H1 (cell line): ENCODE data around the gene EXOSC6. TPM values are rescaled to one million over a fixed set of nuclear protein-coding genes. Genes with fewer than 3 reads are reported as not detected.

Experiments used
- CTCF ChIA-PET: fragments of 300-600 bp; sonication (Branson Sonifier 250); formaldehyde crosslinking; loops from one replicate; lab custom pipeline; 2021; ENCODE audit not compliant: partially characterized antibody; lab: Charles Lee
- POLR2A ChIA-PET: fragments of 300-600 bp; sonication (Branson Sonifier 250); formaldehyde crosslinking; loops from one replicate; lab custom pipeline; 2021; ENCODE audit warnings: inconsistent platforms; ENCODE audit not compliant: partially characterized antibody; lab: Charles Lee
- DNase-seq, 2 experiments: peaks; one replicate each; pipeline versions ENCODE4 v3.0.0 to v3.0.0-alpha.2; 2010 to 2022; ENCODE audit warnings: low spot score in 2 of 2, low read depth in 1 of 2, mixed read lengths in 1 of 2
- FAIRE-seq: peaks from 2 replicates; lab custom pipeline; 2011; peaks lifted over from hg19 to GRCh38; lab: Jason Lieb, UNC
- H2AFZ ChIP-seq: 2 replicates; pipeline ENCODE4 v1.8.1; 2012; ENCODE audit warnings: low read length, inconsistent platforms
- H2AK5ac ChIP-seq: 2 replicates; pipeline ENCODE4 v1.6.1; 2013; ENCODE audit warnings: low read depth, low read length
- H2BK120ac ChIP-seq: replicated peaks from 2 replicates; pipeline ENCODE3; 2013; ENCODE audit warnings: low read depth, low read length, inconsistent platforms
- H2BK12ac ChIP-seq: 2 replicates; pipeline ENCODE4 v1.6.1; 2013; ENCODE audit warnings: low read depth, low read length
- H2BK15ac ChIP-seq: 2 replicates; pipeline ENCODE4 v1.6.1; 2013; ENCODE audit warnings: low read length
- H2BK20ac ChIP-seq: 2 replicates; pipeline ENCODE4 v1.6.1; 2013; ENCODE audit warnings: low read length
- H2BK5ac ChIP-seq: 2 replicates; pipeline ENCODE4 v1.6.1; 2013; ENCODE audit warnings: low read depth, low read length
- H3K14ac ChIP-seq: 2 replicates; pipeline ENCODE4 v1.6.1; 2013; ENCODE audit warnings: inconsistent platforms; ENCODE audit not compliant: insufficient read length
- H3K18ac ChIP-seq: 2 replicates; pipeline ENCODE4 v1.6.1; 2013; ENCODE audit warnings: low read length; ENCODE audit errors: extremely low read depth
- H3K23ac ChIP-seq: 2 replicates; pipeline ENCODE4 v1.6.1; 2013; ENCODE audit warnings: inconsistent platforms; ENCODE audit not compliant: insufficient read length
- H3K23me2 ChIP-seq: 2 replicates; pipeline ENCODE4 v1.6.1; 2013; ENCODE audit warnings: low read depth, low read length
- H3K27ac ChIP-seq: 2 replicates; pipeline ENCODE4 v1.6.1; 2011; ENCODE audit warnings: low read depth, low read length, inconsistent platforms
- H3K27me3 ChIP-seq, 4 experiments: replicated peaks in 1 of 4; 1 replicate in 1 of 4; 2 replicates in 3 of 4; pipeline versions ENCODE4 v1.6.1 to v1.8.1; 2011 to 2013; ENCODE audit warnings: low read length in 3 of 4, mild to moderate bottlenecking in 3 of 4, inconsistent platforms in 2 of 4, mixed read lengths in 2 of 4, moderate library complexity in 1 of 4; ENCODE audit not compliant: control insufficient read depth in 3 of 4, insufficient read depth in 3 of 4; ENCODE audit errors: extremely low read depth in 1 of 4
- H3K36me3 ChIP-seq, 4 experiments: 2 replicates each; pipeline versions ENCODE4 v1.6.1 to v1.8.1; 2011 to 2013; ENCODE audit warnings: mild to moderate bottlenecking in 4 of 4, low read length in 3 of 4, moderate library complexity in 2 of 4, control low read depth in 1 of 4, inconsistent platforms in 1 of 4; ENCODE audit not compliant: insufficient read depth in 4 of 4, control insufficient read depth in 2 of 4
- H3K4ac ChIP-seq: replicated peaks from 2 replicates; pipeline ENCODE3; 2013; ENCODE audit warnings: low read length, low read depth, mixed read lengths, inconsistent platforms; ENCODE audit not compliant: insufficient read length
- H3K4me1 ChIP-seq, 4 experiments: replicated peaks in 1 of 4; 1 replicate in 1 of 4; 2 replicates in 3 of 4; pipeline versions ENCODE4 v1.6.1 to v1.8.1; 2011 to 2013; ENCODE audit warnings: low read length in 3 of 4, inconsistent platforms in 2 of 4, mixed read lengths in 1 of 4; ENCODE audit not compliant: insufficient read depth in 4 of 4, control insufficient read depth in 3 of 4
- H3K4me2 ChIP-seq, 2 experiments: 2 replicates each; pipeline versions ENCODE4 v1.6.1 to v1.8.1; 2011 to 2013; ENCODE audit warnings: low read depth in 2 of 2, low read length in 2 of 2, control low read depth in 1 of 2, inconsistent platforms in 1 of 2, mild to moderate bottlenecking in 1 of 2; ENCODE audit not compliant: insufficient read depth in 1 of 2
- H3K4me3 ChIP-seq, 4 experiments: fragments of 200-600, 300-600 bp in 1 of 4; sonication (generic), shearing (Covaris generic), sonication (Bioruptor Twin) in 1 of 4; 2 replicates each; pipeline versions ENCODE4 v1.5.1 to v1.8.1; 2011 to 2016; ENCODE audit warnings: low read length in 4 of 4, low read depth in 3 of 4, control low read depth in 2 of 4, inconsistent platforms in 2 of 4, mild to moderate bottlenecking in 2 of 4, mixed read lengths in 1 of 4, moderate library complexity in 1 of 4; ENCODE audit not compliant: insufficient read depth in 2 of 4; ENCODE audit errors: extremely low read depth in 1 of 4
- H3K56ac ChIP-seq: replicated peaks from 2 replicates; pipeline ENCODE3; 2013; ENCODE audit warnings: low read depth, mild to moderate bottlenecking, mixed read lengths, low read length, inconsistent platforms; ENCODE audit not compliant: insufficient read length
- H3K79me1 ChIP-seq: 2 replicates; pipeline ENCODE4 v1.6.1; 2013; ENCODE audit warnings: low read depth, low read length, control low read depth
- H3K79me2 ChIP-seq, 2 experiments: 2 replicates each; pipeline versions ENCODE4 v1.6.1 to v1.8.1; 2012 to 2013; ENCODE audit warnings: low read length in 2 of 2, mild to moderate bottlenecking in 2 of 2, inconsistent platforms in 1 of 2; ENCODE audit not compliant: insufficient read depth in 2 of 2, control insufficient read depth in 1 of 2
- H3K9ac ChIP-seq, 4 experiments: replicated peaks in 1 of 4; 1 replicate in 1 of 4; 2 replicates in 3 of 4; pipeline versions ENCODE4 v1.6.1 to v1.8.1; 2011 to 2013; ENCODE audit warnings: low read depth in 3 of 4, low read length in 3 of 4, control low read depth in 2 of 4, mild to moderate bottlenecking in 2 of 4, moderate library complexity in 2 of 4, inconsistent platforms in 1 of 4; ENCODE audit errors: extremely low read depth in 1 of 4
- H3K9me3 ChIP-seq, 2 experiments: 2 replicates each; pipeline versions ENCODE4 v1.6.1 to v1.8.1; 2012 to 2013; ENCODE audit warnings: mild to moderate bottlenecking in 2 of 2, moderate library complexity in 2 of 2, control low read depth in 1 of 2, inconsistent platforms in 1 of 2, low read depth in 1 of 2, low read length in 1 of 2, mixed read lengths in 1 of 2; ENCODE audit not compliant: insufficient read depth in 2 of 2
- H4K20me1 ChIP-seq, 2 experiments: replicated peaks in 1 of 2; 2 replicates each; pipeline versions ENCODE3 to v1.8.1; 2011 to 2013; ENCODE audit warnings: inconsistent platforms in 2 of 2, low read length in 2 of 2, mild to moderate bottlenecking in 1 of 2; ENCODE audit not compliant: insufficient read depth in 2 of 2, control insufficient read depth in 1 of 2
- H4K5ac ChIP-seq: 2 replicates; pipeline ENCODE4 v1.6.1; 2013; ENCODE audit warnings: low read length, low read depth, mixed read lengths, inconsistent platforms; ENCODE audit not compliant: insufficient read length
- H4K8ac ChIP-seq: 2 replicates; pipeline ENCODE4 v1.8.0; 2013; ENCODE audit warnings: mild to moderate bottlenecking, moderate library complexity, low read length, inconsistent platforms; ENCODE audit not compliant: insufficient read depth; ENCODE audit errors: extremely low read depth
- H4K91ac ChIP-seq: replicated peaks from 2 replicates; pipeline ENCODE3; 2013; ENCODE audit warnings: low read length, mixed read lengths, inconsistent platforms; ENCODE audit not compliant: insufficient read length
- BCL11A ChIP-seq, 2 experiments: IDR thresholded peaks; one replicate each; pipeline ENCODE4 v1.6.1; 2011; ENCODE audit warnings: low read depth in 2 of 2, low read length in 2 of 2, mild to moderate bottlenecking in 2 of 2
- BRCA1 ChIP-seq: IDR thresholded peaks from 2 replicates; pipeline ENCODE4 v1.6.1; 2012; ENCODE audit warnings: low read depth, low read length, improper control_type of control experiment
- EGR1 ChIP-seq: IDR thresholded peaks from 2 replicates; pipeline ENCODE4 v1.6.1; 2011; ENCODE audit warnings: low read depth, low read length, borderline replicate concordance
- FOSL1 ChIP-seq: IDR thresholded peaks from 2 replicates; pipeline ENCODE4 v1.6.1; 2011; ENCODE audit warnings: mild to moderate bottlenecking, low read depth, low read length, moderate library complexity; ENCODE audit not compliant: insufficient read depth
- GABPA ChIP-seq: IDR thresholded peaks from 2 replicates; pipeline ENCODE4 v1.6.1; 2011; ENCODE audit warnings: mild to moderate bottlenecking, low read length, moderate library complexity, borderline replicate concordance; ENCODE audit not compliant: insufficient read depth
- HDAC2 ChIP-seq, 2 experiments: fragments of 300-600 bp in 1 of 2; sonication (generic) in 1 of 2; IDR thresholded peaks; 2 replicates each; pipeline ENCODE4 v1.6.1; 2011 to 2012; ENCODE audit warnings: low read depth in 2 of 2, low read length in 2 of 2, mild to moderate bottlenecking in 2 of 2, moderate library complexity in 2 of 2, borderline replicate concordance in 1 of 2, inconsistent platforms in 1 of 2
- JUN ChIP-seq: IDR thresholded peaks from 2 replicates; pipeline ENCODE4 v1.6.1; 2011; ENCODE audit warnings: low read depth, mild to moderate bottlenecking, improper control_type of control experiment, low read length
- KDM1A ChIP-seq: fragments of 200-600, 300-600 bp; sonication (generic); IDR thresholded peaks from 2 replicates; pipeline ENCODE4 v1.7.1; 2016; ENCODE audit warnings: mild to moderate bottlenecking, low read length, borderline replicate concordance
- NRF1 ChIP-seq: IDR thresholded peaks from 2 replicates; pipeline ENCODE4 v1.6.1; 2011; ENCODE audit warnings: mild to moderate bottlenecking, low read depth, low read length, improper control_type of control experiment
- SRF ChIP-seq: IDR thresholded peaks from 2 replicates; pipeline ENCODE4 v1.6.1; 2011; ENCODE audit warnings: mild to moderate bottlenecking, low read depth, low read length, moderate library complexity
- SUZ12 ChIP-seq: fragments of 200-600 bp; sonication (generic); IDR thresholded peaks from 2 replicates; pipeline ENCODE4 v1.6.1; 2012; ENCODE audit warnings: mild to moderate bottlenecking, inconsistent platforms, low read length, moderate library complexity, mixed read lengths
- TBP ChIP-seq: IDR thresholded peaks from 2 replicates; pipeline ENCODE4 v1.6.1; 2011; ENCODE audit warnings: low read depth, low read length, improper control_type of control experiment
- ZNF274 ChIP-seq: IDR thresholded peaks from 2 replicates; pipeline ENCODE4 v1.7.0; 2012; ENCODE audit warnings: low read length, borderline replicate concordance; ENCODE audit errors: extremely low read depth
- WGBS, 2 experiments: shearing (Covaris generic) in 1 of 2; methylation state at CpG; one replicate each; pipeline versions ENCODE4 v1.1.6 to v1.1.7; 2013 to 2015; ENCODE audit warnings: low lambda C conversion rate in 2 of 2, mixed read lengths in 2 of 2, inconsistent platforms in 1 of 2, low coverage in 1 of 2, missing lambda C conversion rate in 1 of 2; ENCODE audit not compliant: insufficient replicate concordance in 2 of 2, insufficient coverage in 1 of 2, insufficient read length in 1 of 2; ENCODE audit errors: extremely low coverage in 1 of 2, missing lambda C conversion rate in 1 of 2; 5-methylcytosine and 5-hydroxymethylcytosine counted together
- polyA plus RNA-seq, 7 experiments: library from polyadenylated mRNA; depleted of rRNA in 3 of 7; stranded (reverse) in 5 of 7; unstranded in 2 of 7; fragments of >200 nt in 5 of 7; fragments of 200-250 nt in 2 of 7; gene quantifications; 1 replicate in 5 of 7; 2 replicates in 1 of 7; 4 replicates in 1 of 7; pipeline versions ENCODE4 v1.2.1 to v1.2.3, GENCODE V29; 2011 to 2013; ENCODE audit warnings: missing spikeins in 2 of 7, mixed read lengths in 2 of 7
- total RNA-seq: library from RNA; stranded (reverse); fragmentation: NEBNext Ultra II Directional; extraction: Animal tissue kit (Norgen Biotek cat#: 25700); gene quantifications from 2 replicates; pipeline ENCODE4 v1.2.1, GENCODE V29; 2021

EXOSC6 gene
- total and polyA plus RNA-seq, 2 of the 8 experiments (the other 6 are each of a cell fraction or from before 2014, with no cell fraction given): 9.7 to 22.5 TPM

DNA sequence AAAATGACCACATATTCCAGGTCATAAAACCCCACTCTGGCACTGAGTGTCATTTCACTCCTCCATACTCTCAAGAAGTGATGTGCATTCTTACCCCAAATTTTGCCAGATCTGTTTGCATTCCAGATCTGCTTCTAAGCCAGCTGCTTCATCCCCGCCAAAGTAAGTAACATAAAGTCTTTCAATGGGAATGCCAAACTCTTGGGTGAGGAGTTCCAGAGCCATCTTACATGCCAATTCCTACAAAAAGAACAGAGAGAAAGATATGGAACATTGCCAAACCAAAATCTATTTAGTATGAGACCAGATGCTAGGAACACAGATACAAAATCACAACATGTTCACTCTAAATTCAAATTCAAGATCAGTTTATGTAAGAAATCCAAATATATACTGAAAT, 24.7 kb upstream of the EXOSC6 start:
- Histone ChIP-seq H3K4me3 (no peak overlapping the region), H3K27me3 (no peaks in the 10 kb centered on the region), H2AFZ (no peak overlapping the region), H3K56ac (no peak overlapping the region), H3K4ac (no peak overlapping the region), H2BK120ac (no peak overlapping the region), H3K79me2 (peaks cover 3 to 32% of the 10 kb centered on the region in 2 experiments; a peak in 2 of 4 replicates), H4K91ac (no peak overlapping the region), H3K27ac (no peak overlapping the region), H3K9ac (no peak overlapping the region), H4K20me1 (peaks cover 1 to 15% of the 10 kb centered on the region in 2 experiments), H2BK15ac (no peak overlapping the region), H4K8ac (no peak overlapping the region), H3K23me2 (no peaks in the 10 kb centered on the region), H3K79me1 (peaks cover 4% of the 10 kb centered on the region; the same call in 1 of the 2 replicates), H2BK5ac (no peak overlapping the region), H3K4me2 (no peak overlapping the region), H3K36me3 (peaks cover 42 to 98% (median 69%) of the 10 kb centered on the region in 4 experiments), H4K5ac (no peak overlapping the region), H2BK20ac (no peak overlapping the region), H2AK5ac (no peak overlapping the region), H2BK12ac (no peak overlapping the region), H3K4me1 (no peaks in the 10 kb centered on the region), H3K18ac (no peak overlapping the region), H3K14ac (no peak overlapping the region), H3K9me3 (no peaks in the 10 kb centered on the region), H3K23ac (no peak overlapping the region)
- ChIA-PET CTCF (interaction anchor here (1.0 to 6.9 kb wide), 3 partner anchors 9 to 24 kb away, joined by 3 to 61 read pairs (median 7); partner anchors contain the start of gene EXOSC6), POLR2A (interaction anchor here (7.0 to 24.1 kb wide), 3 partner anchors 8 to 17 kb away, joined by 60 to 414 read pairs (median 130); partner anchors contain the start of gene AARS1)
- FAIRE-seq (no peak), DNase-seq (no peak)
- WGBS, 2 experiments: 95% methylated on average over 1 of the region's 1 CpG; no CpG with 5 or more reads in 1 of the 2 experiments
- TF ChIP-seq SUZ12 (no peak), JUN (no peak), KDM1A (no peak), BRCA1 (no peak), EGR1 (no peak), TBP (no peak), SRF (no peak), ZNF274 (no peak), BCL11A (IDR thresholded peaks at IDR 0.05; ENCODE audit: low read depth in 2 of 2, low read length in 2 of 2) (no peak), FOSL1 (no peak), GABPA (no peak), HDAC2 (IDR thresholded peaks at IDR 0.05; ENCODE audit: borderline replicate concordance in 1 of 2, low read depth in 2 of 2, low read length in 2 of 2) (no peak), NRF1 (no peak)
